ENCODE data around the gene SRPK1.
A peak's percentile ranks its signal among the peaks of the same experiment; 100 is the strongest.
"Not testable (repeated sequence)": the region's sequence is repeated elsewhere in the genome, so short reads cannot be mapped to it uniquely, and the experiment has no call there.

SRPK1 gene

GRCh38 chr6:35941170-35941569 lies 20.3 kb upstream of the SRPK1 start:
- not testable (repeated sequence) for ATAC-seq; H3K4me1 Mint-ChIP-seq; H3K27ac Mint-ChIP-seq; H3K36me3 Mint-ChIP-seq; H3K4me3 Mint-ChIP-seq; H3K9me3 Mint-ChIP-seq; DNase-seq (ENCODE audit: low spot score in 2 of 2)

GRCh38 chr6:35940014-35940413 lies 19.1 kb upstream of the SRPK1 start:
- not testable (repeated sequence) for DNase-seq (ENCODE audit: low spot score in 2 of 2); H3K36me3 Mint-ChIP-seq; H3K4me1 Mint-ChIP-seq; ATAC-seq; H3K9me3 Mint-ChIP-seq; H3K4me3 Mint-ChIP-seq; H3K27ac Mint-ChIP-seq

- not testable (repeated sequence) for H3K4me3 Mint-ChIP-seq; DNase-seq (ENCODE audit: low spot score in 2 of 2); ATAC-seq; H3K4me1 Mint-ChIP-seq; H3K36me3 Mint-ChIP-seq; H3K9me3 Mint-ChIP-seq; H3K27ac Mint-ChIP-seq
Measured at GRCh38 chr6:35939259-35939658, 18.4 kb upstream of the SRPK1 start.

GRCh38 chr6:35936681-35937359 lies 15.9 kb upstream of the SRPK1 start:
- Mint-ChIP-seq H3K4me1 (no peaks in the 10 kb centered on the region), H3K4me3 (no peak overlapping the region)

GRCh38 chr6:35935469-35935868 lies 14.6 kb upstream of the SRPK1 start:
- H3K9me3 Mint-ChIP-seq: no peaks in the 10 kb centered on the region
- H3K36me3 Mint-ChIP-seq: no peaks in the 10 kb centered on the region
- H3K27ac Mint-ChIP-seq: no peak overlapping the region
- H3K4me1 Mint-ChIP-seq: no peaks in the 10 kb centered on the region
- DNase-seq (ENCODE audit: low spot score in 2 of 2) (no peak), ATAC-seq (no peak)
- H3K4me3 Mint-ChIP-seq: no peak overlapping the region

More at GRCh38 chr6:35936681-35937359, 15.9 kb upstream of the SRPK1 start:
- Mint-ChIP-seq H3K27ac (no peak overlapping the region), H3K36me3 (no peaks in the 10 kb centered on the region), H3K9me3 (no peaks in the 10 kb centered on the region)
- no peak for DNase-seq (ENCODE audit: low spot score in 2 of 2)
- ATAC-seq: no peak

- H3K9me3 Mint-ChIP-seq: no peaks in the 10 kb centered on the region
- no peak overlapping the region for H3K27ac Mint-ChIP-seq
- no peaks in the 10 kb centered on the region for H3K4me1 Mint-ChIP-seq
- no peak for DNase-seq (ENCODE audit: low spot score in 2 of 2)
- ATAC-seq: no peak
- H3K4me3 Mint-ChIP-seq: no peak overlapping the region
- peaks cover 4% of the 10 kb centered on the region for H3K36me3 Mint-ChIP-seq
Measured at GRCh38 chr6:35933844-35934243, 12.9 kb upstream of the SRPK1 start.

- not testable (repeated sequence) for H3K4me1 Mint-ChIP-seq; DNase-seq (ENCODE audit: low spot score in 2 of 2); ATAC-seq; H3K4me3 Mint-ChIP-seq; H3K9me3 Mint-ChIP-seq; H3K27ac Mint-ChIP-seq; H3K36me3 Mint-ChIP-seq
Measured at GRCh38 chr6:35931873-35932272, 11.0 kb upstream of the SRPK1 start.

- DNase-seq (ENCODE audit: low spot score in 2 of 2): no peak
- Mint-ChIP-seq H3K9me3 (no peaks in the 10 kb centered on the region), H3K27ac (no peak overlapping the region), H3K4me3 (no peak overlapping the region), H3K36me3 (peaks cover 6% of the 10 kb centered on the region), H3K4me1 (no peaks in the 10 kb centered on the region)
- ATAC-seq: no peak
Measured at GRCh38 chr6:35931120-35931561, 10.2 kb upstream of the SRPK1 start.

- H3K4me1 Mint-ChIP-seq: no peaks in the 10 kb centered on the region
- H3K27ac Mint-ChIP-seq: no peak overlapping the region
- no peak overlapping the region for H3K4me3 Mint-ChIP-seq
- no peak for ATAC-seq
- no peak for DNase-seq (ENCODE audit: low spot score in 2 of 2)
- peaks cover 6% of the 10 kb centered on the region for H3K36me3 Mint-ChIP-seq
- no peaks in the 10 kb centered on the region for H3K9me3 Mint-ChIP-seq
Measured at GRCh38 chr6:35929601-35930000, 8.7 kb upstream of the SRPK1 start.

GRCh38 chr6:35926509-35927215 lies 5.8 kb upstream of the SRPK1 start:
- Mint-ChIP-seq H3K36me3 (peaks cover 6% of the 10 kb centered on the region), H3K4me3 (no peak overlapping the region), H3K4me1 (peaks cover 7% of the 10 kb centered on the region), H3K9me3 (no peaks in the 10 kb centered on the region), H3K27ac (no peak overlapping the region)
- ATAC-seq (no peak), DNase-seq (ENCODE audit: low spot score in 2 of 2) (no peak)

- Mint-ChIP-seq H3K4me3 (no peak overlapping the region), H3K9me3 (no peaks in the 10 kb centered on the region), H3K27ac (no peak overlapping the region), H3K36me3 (peaks cover 6% of the 10 kb centered on the region), H3K4me1 (peaks cover 13% of the 10 kb centered on the region)
- ATAC-seq (no peak), DNase-seq (ENCODE audit: low spot score in 2 of 2) (no peak)
Measured at GRCh38 chr6:35925961-35926360, 5.1 kb upstream of the SRPK1 start.

GRCh38 chr6:35924146-35924545 lies 3.2 kb upstream of the SRPK1 start:
- ATAC-seq: no peak
- Mint-ChIP-seq H3K27ac (no peak overlapping the region), H3K36me3 (peaks cover 17% of the 10 kb centered on the region), H3K9me3 (no peaks in the 10 kb centered on the region), H3K4me1 (peaks cover 15% of the 10 kb centered on the region), H3K4me3 (no peak overlapping the region)
- no peak for DNase-seq (ENCODE audit: low spot score in 2 of 2)

- ATAC-seq (no peak), DNase-seq (ENCODE audit: low spot score in 2 of 2) (no peak)
- Mint-ChIP-seq H3K27ac (peak overlapping the region; percentile 98), H3K4me3 (peak overlapping the region; percentile 96), H3K9me3 (no peaks in the 10 kb centered on the region), H3K4me1 (peaks cover 34% of the 10 kb centered on the region), H3K36me3 (peaks cover 29% of the 10 kb centered on the region)
Measured at GRCh38 chr6:35922139-35922554, 1.2 kb upstream of the SRPK1 start.

GRCh38 chr6:35919827-35920751 lies 809 bp downstream of the SRPK1 start:
- Mint-ChIP-seq H3K4me1 (peaks cover 39% of the 10 kb centered on the region), H3K27ac (peak overlapping the region; percentile 98), H3K36me3 (peaks cover 49% of the 10 kb centered on the region), H3K4me3 (peak overlapping the region; percentile 96), H3K9me3 (no peaks in the 10 kb centered on the region)
- DNase-seq (ENCODE audit: low spot score in 2 of 2) (peak; percentile 32 to 74), ATAC-seq (peak; percentile 80)

GRCh38 chr6:35919085-35919826 lies 1.6 kb downstream of the SRPK1 start:
- peak overlapping the region; percentile 98 for H3K27ac Mint-ChIP-seq
- peaks cover 39% of the 10 kb centered on the region for H3K4me1 Mint-ChIP-seq
- peaks cover 58% of the 10 kb centered on the region for H3K36me3 Mint-ChIP-seq
- ATAC-seq: peak; percentile 53
- DNase-seq (ENCODE audit: low spot score in 2 of 2): no peak
- no peaks in the 10 kb centered on the region for H3K9me3 Mint-ChIP-seq
- peak overlapping the region; percentile 96 for H3K4me3 Mint-ChIP-seq
